Keratinocyte (primary cell): ENCODE data around the gene FTO. TPM values are rescaled to one million over a fixed set of nuclear protein-coding genes. Genes with fewer than 3 reads are reported as not detected.

Source experiments
- DNase-seq: peaks from one replicate; pipeline ENCODE4 v3.0.0-alpha.2; 2011; ENCODE audit warnings: low read depth, missing footprints, low spot score
- FAIRE-seq: peaks from 2 replicates; lab custom pipeline; 2011; peaks lifted over from hg19 to GRCh38; lab: Jason Lieb, UNC
- H2AFZ ChIP-seq: 2 replicates; pipeline ENCODE4 v1.6.0; 2012; ENCODE audit warnings: low read length, control low read depth, inconsistent platforms; ENCODE audit not compliant: control insufficient read depth
- H3K27ac ChIP-seq: 2 replicates; pipeline ENCODE4 v1.5.1; 2011; ENCODE audit warnings: low read length; ENCODE audit not compliant: control insufficient read depth, insufficient read depth
- H3K27me3 ChIP-seq: 3 replicates; pipeline ENCODE4 v1.6.0; 2011; ENCODE audit warnings: low read length; ENCODE audit not compliant: control insufficient read depth, insufficient read depth; ENCODE audit errors: extremely low read depth
- H3K36me3 ChIP-seq, 2 experiments: 2 replicates in 1 of 2; 3 replicates in 1 of 2; pipeline ENCODE4 v1.5.1; 2011; ENCODE audit warnings: low read length in 2 of 2, mild to moderate bottlenecking in 1 of 2; ENCODE audit not compliant: control insufficient read depth in 2 of 2, insufficient read depth in 2 of 2; ENCODE audit errors: extremely low read depth in 1 of 2
- H3K4me1 ChIP-seq: 3 replicates; pipeline ENCODE4 v1.5.1; 2011; ENCODE audit warnings: low read length; ENCODE audit not compliant: control insufficient read depth, insufficient read depth; ENCODE audit errors: extremely low read depth
- H3K4me2 ChIP-seq: 3 replicates; pipeline ENCODE4 v1.6.0; 2011; ENCODE audit warnings: low read depth, low read length; ENCODE audit not compliant: control insufficient read depth, insufficient read depth; ENCODE audit errors: extremely low read depth
- H3K4me3 ChIP-seq, 3 experiments: fragments of 200-600 bp in 1 of 3; sonication (generic) in 1 of 3; 2 replicates in 2 of 3; 3 replicates in 1 of 3; pipeline ENCODE4 v1.5.1; 2011 to 2016; ENCODE audit warnings: low read length in 3 of 3, mild to moderate bottlenecking in 3 of 3, control low read depth in 2 of 3, inconsistent platforms in 1 of 3, low read depth in 1 of 3, mixed read lengths in 1 of 3, mixed run types in 1 of 3, moderate library complexity in 1 of 3; ENCODE audit not compliant: control insufficient read depth in 2 of 3, insufficient read depth in 2 of 3; ENCODE audit errors: extremely low read depth in 1 of 3
- H3K79me2 ChIP-seq: 2 replicates; pipeline ENCODE4 v1.6.0; 2012; ENCODE audit warnings: low read length; ENCODE audit not compliant: control insufficient read depth, insufficient read depth
- H3K9ac ChIP-seq: 3 replicates; pipeline ENCODE4 v1.6.0; 2011; ENCODE audit warnings: low read length; ENCODE audit not compliant: control insufficient read depth, insufficient read depth; ENCODE audit errors: extremely low read depth
- H3K9me1 ChIP-seq: 3 replicates; pipeline ENCODE4 v1.6.0; 2011; ENCODE audit warnings: low read length; ENCODE audit not compliant: control insufficient read depth, insufficient read depth; ENCODE audit errors: extremely low read depth
- H3K9me3 ChIP-seq: 2 replicates; pipeline ENCODE4 v1.5.1; 2012; ENCODE audit warnings: low read depth, low read length; ENCODE audit not compliant: control insufficient read depth
- H4K20me1 ChIP-seq: 3 replicates; pipeline ENCODE4 v1.6.0; 2011; ENCODE audit warnings: low read length; ENCODE audit not compliant: control insufficient read depth, insufficient read depth; ENCODE audit errors: extremely low read depth
- CTCF ChIP-seq, 3 experiments: IDR thresholded peaks in 1 of 3; conservative IDR thresholded peaks in 1 of 3; optimal IDR thresholded peaks in 1 of 3; 2 replicates in 2 of 3; 3 replicates in 1 of 3; pipeline versions ENCODE3 to v1.5.1; 2011; ENCODE audit warnings: low read length in 3 of 3, mild to moderate bottlenecking in 3 of 3, moderate library complexity in 2 of 3, control low read depth in 1 of 3, inconsistent platforms in 1 of 3; ENCODE audit not compliant: insufficient read depth in 2 of 3; ENCODE audit errors: extremely low read depth in 1 of 3
- EZH2 ChIP-seq: IDR thresholded peaks from one replicate; pipeline ENCODE4 v1.6.1; 2012; ENCODE audit warnings: inconsistent platforms, mild to moderate bottlenecking, low read length, moderate library complexity
- dilution Hi-C: fragments of 300-500 bp; cut with MboI; formaldehyde crosslinking; loops from one replicate; pipeline ENCODE4 v1.7.0; 2020; ENCODE audit warnings: low sequenced_read_pairs; ENCODE audit not compliant: extremely low pct_ligation_motif_present
- polyA plus RNA-seq, 5 experiments: library from polyadenylated mRNA; depleted of rRNA in 3 of 5; stranded (reverse) in 3 of 5; stranded (forward) in 1 of 5; unstranded in 1 of 5; fragments of >200 nt; gene quantifications; 1 replicate in 1 of 5; 2 replicates in 3 of 5; 3 replicates in 1 of 5; pipeline versions ENCODE4 v1.2.1 to v1.2.3, GENCODE V29; 2011 to 2012; ENCODE audit warnings: missing spikeins in 2 of 5, low read depth in 1 of 5, low replicate concordance in 1 of 5

The FTO gene
- polyA plus RNA-seq, 1 donor (not counting 4 experiments of a cell fraction or from before 2014, with no cell fraction given), result 56.4 TPM

GRCh38 chr16:54173490-54173889 lies 469.5 kb downstream of the FTO start:
- no peaks in the 10 kb centered on the region for H4K20me1 ChIP-seq
- H3K4me1 ChIP-seq, result no peaks in the 10 kb centered on the region
- DNase-seq (no peak), FAIRE-seq (no peak)
- H3K79me2 ChIP-seq, result no peaks in the 10 kb centered on the region
- no peak overlapping the region for H3K4me2 ChIP-seq
- dilution Hi-C loops, result no loop called here
- no peak overlapping the region for H3K9ac ChIP-seq
- H3K36me3 ChIP-seq, result no peaks in the 10 kb centered on the region
- TF ChIP-seq CTCF (optimal IDR thresholded peaks at IDR 0.05 in 1 of 3, IDR thresholded peaks at IDR 0.05 in 1 of 3, conservative IDR thresholded peaks at IDR 0.05 in 1 of 3; ENCODE audit: extremely low read depth in 1 of 3, insufficient read depth in 2 of 3, low read length in 3 of 3), result no peak
- no peak for TF ChIP-seq EZH2
- H3K4me3 ChIP-seq, result no peak overlapping the region
- no peak overlapping the region for H3K27ac ChIP-seq
- H3K27me3 ChIP-seq, result peaks cover 2% of the 10 kb centered on the region
- H3K9me3 ChIP-seq, result no peaks in the 10 kb centered on the region
- H2AFZ ChIP-seq, result no peak overlapping the region
- no peaks in the 10 kb centered on the region for H3K9me1 ChIP-seq

- Histone ChIP-seq H3K79me2 (no peaks in the 10 kb centered on the region), H3K9me3 (no peaks in the 10 kb centered on the region), H3K4me2 (no peak overlapping the region), H2AFZ (no peak overlapping the region), H3K9me1 (no peaks in the 10 kb centered on the region), H3K27ac (no peak overlapping the region), H3K27me3 (peaks cover under 1% of the 10 kb centered on the region), H4K20me1 (no peaks in the 10 kb centered on the region), H3K4me1 (no peaks in the 10 kb centered on the region), H3K4me3 (no peak overlapping the region), H3K36me3 (no peaks in the 10 kb centered on the region), H3K9ac (no peak overlapping the region)
- DNase-seq (no peak), FAIRE-seq (no peak)
- dilution Hi-C loops, result no loop called here
- no peak for TF ChIP-seq CTCF (optimal IDR thresholded peaks at IDR 0.05 in 1 of 3, IDR thresholded peaks at IDR 0.05 in 1 of 3, conservative IDR thresholded peaks at IDR 0.05 in 1 of 3; ENCODE audit: extremely low read depth in 1 of 3, insufficient read depth in 2 of 3, low read length in 3 of 3)
- no peak for TF ChIP-seq EZH2
Observed at GRCh38 chr16:54174201-54174600, 470.2 kb downstream of the FTO start.
